ENCODE measurements around the gene LRRC25.

- TF ChIP-seq CTCF (IDR thresholded peaks at IDR 0.05; ENCODE audit: extremely low read depth in 1 of 2, insufficient read depth in 1 of 2, low read depth in 1 of 2, low read length in 2 of 2) (no peak), POLR2A (IDR thresholded peaks at IDR 0.05; ENCODE audit: low read depth, low read length) (no peak), EZH2 (IDR thresholded peaks at IDR 0.05; ENCODE audit: borderline replicate concordance, low read depth, low read length, severe bottlenecking) (no peak), FOS (IDR thresholded peaks at IDR 0.05; ENCODE audit: borderline replicate concordance, insufficient read depth, low read length) (no peak), JUN (IDR thresholded peaks at IDR 0.05; ENCODE audit: borderline replicate concordance, insufficient read depth, insufficient read length, low read depth) (no peak)
Observed at GRCh38 chr19:18393836-18394235, 3.6 kb downstream of the LRRC25 start.

Data from endothelial cell of umbilical vein (primary cell).